ENCODE data around the gene ECE1. TPM values are rescaled to one million over a fixed set of nuclear protein-coding genes. Genes with fewer than 3 reads are reported as not detected.

Gene ECE1
- total and polyA plus RNA-seq, 2 of the 4 experiments (the other 2 are of a cell fraction): 61.8 to 124 TPM

- WGBS, 2 experiments (ENCODE audit: extremely low coverage in 2 of 2, insufficient read length in 1 of 2): 80% methylated on average over 2 of the region's 10 CpGs; no CpG with 5 or more reads in 1 of the 2 experiments
- peaks cover 56% of the 10 kb centered on the region for H3K4me1 ChIP-seq (ENCODE audit: control insufficient read depth, insufficient read depth, low read length)
- in situ Hi-C loops (cut with MboI; ENCODE audit: low sequenced_read_pairs) (no loop called here), dilution Hi-C loops (cut with HindIII; ENCODE audit: low sequenced_read_pairs, unreplicated experiment) (no loop called here), intact Hi-C loops (cut with micrococcal nuclease) (no loop called here)
- TF ChIP-seq RCOR1 (IDR thresholded peaks at IDR 0.05; ENCODE audit: insufficient replicate concordance, low read length) (no peak), CEBPB (IDR thresholded peaks at IDR 0.05; ENCODE audit: low read depth, low read length) (no peak), MAFK (IDR thresholded peaks at IDR 0.05; ENCODE audit: low read depth, low read length) (no peak), CHD1 (IDR thresholded peaks at IDR 0.05; ENCODE audit: low read depth, low read length) (no peak)
- no peak for ATAC-seq (ENCODE audit: low read depth)
- H2BK5ac ChIP-seq (ENCODE audit: low read depth, low read length, poor library complexity, severe bottlenecking): peak overlapping the region; percentile 100
- no peak overlapping the region for H3K9ac ChIP-seq (ENCODE audit: low read depth, low read length)
- peak overlapping the region; percentile 85; the same call in 1 of the 3 replicates for H2BK15ac ChIP-seq (ENCODE audit: low read depth, low read length)
- H4K8ac ChIP-seq (ENCODE audit: low read depth in 2 of 2, low read length in 2 of 2): peak overlapping the region in 1 of 2 experiments; percentile 84; a peak in 2 of 4 replicates
- H3K79me1 ChIP-seq (ENCODE audit: low read depth in 1 of 2, low read length in 2 of 2): peaks cover 56 to 92% of the 10 kb centered on the region in 2 experiments
- H3K18ac ChIP-seq (ENCODE audit: low read depth, low read length): no peak overlapping the region
- peak overlapping the region; percentile 89 for H4K91ac ChIP-seq (ENCODE audit: insufficient read depth, low read depth, low read length)
- peak overlapping the region; percentile 93 for H2BK120ac ChIP-seq (ENCODE audit: low read depth, low read length)
- H3K36me3 ChIP-seq (ENCODE audit: control insufficient read depth, insufficient read depth, low read length): peaks cover 12% of the 10 kb centered on the region
- H3K14ac ChIP-seq (replicated peaks; ENCODE audit: low read depth, low read length): peak overlapping the region; percentile 72
- peak overlapping the region; percentile 86 for H2AK5ac ChIP-seq (ENCODE audit: low read depth, low read length)
- peak overlapping the region; percentile 44 for H2AFZ ChIP-seq (replicated peaks; ENCODE audit: low read length, poor library complexity)
- no peaks in the 10 kb centered on the region for H3K9me3 ChIP-seq (ENCODE audit: control insufficient read depth, insufficient read depth, low read length)
- H4K20me1 ChIP-seq (ENCODE audit: insufficient read depth, low read length): peaks cover 11% of the 10 kb centered on the region; the same call in 1 of the 2 replicates
- H2BK20ac ChIP-seq (ENCODE audit: low read depth, low read length): peak overlapping the region; percentile 28
- peak overlapping the region; percentile 18; the same call in 1 of the 2 replicates for H3K23ac ChIP-seq (ENCODE audit: low read depth, low read length)
- H4K5ac ChIP-seq (ENCODE audit: low read depth, low read length): peak overlapping the region; percentile 50; the same call in 1 of the 2 replicates
- H2AK9ac ChIP-seq (replicated peaks; ENCODE audit: low read depth, low read length, poor library complexity): peak overlapping the region; percentile 83
- no peak overlapping the region for H3K4me3 ChIP-seq (ENCODE audit: insufficient read depth, low read depth, low read length)
- no peak for DNase-seq
- H3K4ac ChIP-seq (ENCODE audit: low read depth, low read length): peak overlapping the region; percentile 100
- peak overlapping the region; percentile 3; the same call in 1 of the 2 replicates for H3K27ac ChIP-seq (ENCODE audit: insufficient read depth, low read length)
- no peak overlapping the region for H3K4me2 ChIP-seq (ENCODE audit: low read depth, low read length)
- no peak overlapping the region for H3K56ac ChIP-seq (ENCODE audit: extremely low read depth, insufficient read depth, low read length)
- no peaks in the 10 kb centered on the region for H3K27me3 ChIP-seq (ENCODE audit: control insufficient read depth, insufficient read depth, low read length)
- BruUV-seq (replicated peaks): no TSS peak
- H3K9me1 ChIP-seq (ENCODE audit: insufficient read depth, low read length): peaks cover 31% of the 10 kb centered on the region
- CTCF ChIA-PET: interaction anchor here (1.0 to 1.2 kb wide), 2 partner anchors 8 to 24 kb away, joined by 3 read pairs; no protein-coding TSS in a partner anchor
- POLR2A ChIA-PET (ENCODE audit: unreplicated experiment): interaction anchor here (0.5 kb wide), 1 partner anchor 1301 kb away, joined by 3 read pairs; no protein-coding TSS in a partner anchor
Measured at GRCh38 chr1:21326861-21327344, 36.6 kb upstream of the ECE1 start.

All from IMR-90 (cell line).